ENCODE measurements around the gene CST4. TPM values are rescaled to one million over a fixed set of nuclear protein-coding genes. Genes with fewer than 3 reads are reported as not detected.

Gene CST4
- total and polyA plus RNA-seq, 8 donors, result not detected

GRCh38 chr20:23683807-23684206 is 5.0 kb downstream of the CST4 start:
- no peak for TF ChIP-seq CTCF (IDR thresholded peaks at IDR 0.05)
- no peak for ATAC-seq
- intact Hi-C loops (cut with DNase I), result no loop called here
- no peak overlapping the region for H3K4me3 ChIP-seq
- no peaks in the 10 kb centered on the region for H3K27me3 ChIP-seq
- no peaks in the 10 kb centered on the region for H3K4me1 ChIP-seq
- no peak for DNase-seq
- H3K9me3 ChIP-seq, result no peaks in the 10 kb centered on the region
- H3K36me3 ChIP-seq, result no peaks in the 10 kb centered on the region
- no peak overlapping the region for H3K27ac ChIP-seq

GRCh38 chr20:23683281-23683680 is 5.6 kb downstream of the CST4 start:
- H3K36me3 ChIP-seq, result no peaks in the 10 kb centered on the region
- no peaks in the 10 kb centered on the region for H3K9me3 ChIP-seq
- no peak overlapping the region for H3K4me3 ChIP-seq
- H3K27ac ChIP-seq, result no peak overlapping the region
- ATAC-seq, result no peak
- no peaks in the 10 kb centered on the region for H3K4me1 ChIP-seq
- H3K27me3 ChIP-seq, result no peaks in the 10 kb centered on the region
- TF ChIP-seq CTCF (IDR thresholded peaks at IDR 0.05), result no peak
- intact Hi-C loops (cut with DNase I), result no loop called here
- DNase-seq, result no peak

- ATAC-seq (no peak), DNase-seq (no peak)
- no peak overlapping the region for H3K4me3 ChIP-seq
- no peaks in the 10 kb centered on the region for H3K9me3 ChIP-seq
- H3K27ac ChIP-seq, result no peak overlapping the region
- H3K27me3 ChIP-seq, result no peaks in the 10 kb centered on the region
- intact Hi-C loops (cut with DNase I), result no loop called here
- H3K36me3 ChIP-seq, result no peaks in the 10 kb centered on the region
- no peaks in the 10 kb centered on the region for H3K4me1 ChIP-seq
- TF ChIP-seq CTCF (IDR thresholded peaks at IDR 0.05), result no peak
Measured at GRCh38 chr20:23680146-23680545, 8.7 kb downstream of the CST4 start.

- H3K4me1 ChIP-seq, result no peaks in the 10 kb centered on the region
- no peak for TF ChIP-seq CTCF (IDR thresholded peaks at IDR 0.05)
- DNase-seq (no peak), ATAC-seq (no peak)
- H3K27me3 ChIP-seq, result no peaks in the 10 kb centered on the region
- H3K36me3 ChIP-seq, result no peaks in the 10 kb centered on the region
- H3K9me3 ChIP-seq, result no peaks in the 10 kb centered on the region
- H3K27ac ChIP-seq, result no peak overlapping the region
- no peak overlapping the region for H3K4me3 ChIP-seq
- intact Hi-C loops (cut with DNase I), result no loop called here
Measured at GRCh38 chr20:23679133-23680092, 9.4 kb downstream of the CST4 start.

GRCh38 chr20:23673209-23673608 is 15.6 kb downstream of the CST4 start:
- H3K36me3 ChIP-seq, result no peaks in the 10 kb centered on the region
- no peak overlapping the region for H3K4me3 ChIP-seq
- H3K27ac ChIP-seq, result no peak overlapping the region
- H3K9me3 ChIP-seq, result no peaks in the 10 kb centered on the region
- ATAC-seq (no peak), DNase-seq (no peak)
- intact Hi-C loops (cut with DNase I), result no loop called here
- H3K27me3 ChIP-seq, result peaks cover 0 to 2% of the 10 kb centered on the region in 2 donors
- H3K4me1 ChIP-seq, result no peaks in the 10 kb centered on the region
- TF ChIP-seq CTCF (IDR thresholded peaks at IDR 0.05), result no peak

Data from left lung (tissue), 10 donors.